NT2/D1 (cell line): ENCODE results near the gene KAT6B.

ENCODE experiments used
- DNase-seq: peaks from one replicate; pipeline ENCODE4 v3.0.0-alpha.2; 2011; ENCODE audit warnings: low read depth, low spot score
- H3K27me3 ChIP-seq: 2 replicates; pipeline ENCODE4 v1.6.0; 2011; ENCODE audit warnings: mild to moderate bottlenecking; ENCODE audit not compliant: insufficient read length, insufficient read depth
- H3K36me3 ChIP-seq: 2 replicates; pipeline ENCODE4 v1.6.1; 2011; ENCODE audit warnings: mild to moderate bottlenecking, low read length, mixed read lengths; ENCODE audit not compliant: insufficient read depth, insufficient read length
- H3K4me1 ChIP-seq: 2 replicates; pipeline ENCODE4 v1.5.1; 2011; ENCODE audit not compliant: insufficient read depth, insufficient read length
- H3K4me3 ChIP-seq: 2 replicates; pipeline ENCODE4 v1.5.1; 2011; ENCODE audit warnings: low read depth; ENCODE audit not compliant: insufficient read length
- H3K9ac ChIP-seq: 2 replicates; pipeline ENCODE4 v1.6.0; 2011; ENCODE audit warnings: low read depth; ENCODE audit not compliant: insufficient read length
- H3K9me3 ChIP-seq: 2 replicates; pipeline ENCODE4 v1.5.1; 2011; ENCODE audit warnings: mild to moderate bottlenecking, low read length; ENCODE audit not compliant: insufficient read depth
- SUZ12 ChIP-seq: IDR thresholded peaks from 2 replicates; pipeline ENCODE4 v1.6.1; 2011; ENCODE audit not compliant: insufficient read length, insufficient read depth; ENCODE audit errors: extremely low read depth
- YY1 ChIP-seq: IDR thresholded peaks from 2 replicates; pipeline ENCODE4 v1.6.1; 2011; ENCODE audit not compliant: insufficient read length, insufficient read depth
- ZNF274 ChIP-seq: IDR thresholded peaks from 2 replicates; pipeline ENCODE4 v1.6.1; 2011; ENCODE audit warnings: mild to moderate bottlenecking, low read depth, low read length

KAT6B gene

DNA sequence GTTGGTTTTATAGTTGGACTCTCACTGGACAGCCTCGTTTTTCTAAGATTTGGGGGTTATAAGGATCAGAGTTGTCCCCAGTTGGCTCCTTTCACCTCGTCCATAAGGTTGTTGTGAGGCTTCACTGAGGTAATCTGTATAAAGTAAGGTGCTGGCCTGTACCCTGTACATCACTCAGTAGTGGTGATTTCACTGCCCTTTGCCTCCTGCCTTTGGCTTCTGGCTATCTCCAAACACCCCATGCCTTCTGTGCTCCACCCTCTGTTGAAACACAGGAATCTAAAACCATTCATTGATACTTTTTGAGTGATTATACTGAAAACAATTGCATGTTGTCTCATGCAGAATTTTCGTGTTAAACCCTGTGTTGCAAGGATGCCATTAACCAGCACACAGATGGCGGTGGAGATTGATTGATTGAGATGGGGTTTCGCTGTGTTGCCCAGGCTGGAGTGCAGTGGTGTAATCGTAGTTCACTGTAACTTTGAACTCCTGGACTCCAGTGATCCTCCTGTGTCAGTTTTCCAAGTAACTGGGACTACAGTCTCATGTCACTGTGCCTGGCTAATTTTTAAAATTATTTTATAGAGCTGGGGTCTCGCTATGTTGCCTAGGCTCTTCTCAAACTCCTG lies 55.0 kb downstream of the KAT6B start:
- Histone ChIP-seq H3K9me3 (no peaks in the 10 kb centered on the region), H3K4me1 (no peaks in the 10 kb centered on the region), H3K36me3 (no peaks in the 10 kb centered on the region), H3K4me3 (no peak overlapping the region), H3K27me3 (no peaks in the 10 kb centered on the region), H3K9ac (no peak overlapping the region)
- TF ChIP-seq YY1 (no peak), ZNF274 (no peak), SUZ12 (no peak)
- DNase-seq, result no peak

- no peak for TF ChIP-seq YY1
- H3K9ac ChIP-seq, result no peak overlapping the region
- DNase-seq, result no peak
These were observed 56.0 kb downstream of the KAT6B start for GRCh38 chr10:74882427-74882826.

GRCh38 chr10:74882831-74883230 lies 56.4 kb downstream of the KAT6B start:
- H3K4me3 ChIP-seq, result no peak overlapping the region

More at GRCh38 chr10:74882427-74882826, 56.0 kb downstream of the KAT6B start:
- no peaks in the 10 kb centered on the region for H3K4me1 ChIP-seq
- H3K4me3 ChIP-seq, result no peak overlapping the region
- H3K36me3 ChIP-seq, result no peaks in the 10 kb centered on the region
- H3K9me3 ChIP-seq, result no peaks in the 10 kb centered on the region
- no peaks in the 10 kb centered on the region for H3K27me3 ChIP-seq

DNA sequence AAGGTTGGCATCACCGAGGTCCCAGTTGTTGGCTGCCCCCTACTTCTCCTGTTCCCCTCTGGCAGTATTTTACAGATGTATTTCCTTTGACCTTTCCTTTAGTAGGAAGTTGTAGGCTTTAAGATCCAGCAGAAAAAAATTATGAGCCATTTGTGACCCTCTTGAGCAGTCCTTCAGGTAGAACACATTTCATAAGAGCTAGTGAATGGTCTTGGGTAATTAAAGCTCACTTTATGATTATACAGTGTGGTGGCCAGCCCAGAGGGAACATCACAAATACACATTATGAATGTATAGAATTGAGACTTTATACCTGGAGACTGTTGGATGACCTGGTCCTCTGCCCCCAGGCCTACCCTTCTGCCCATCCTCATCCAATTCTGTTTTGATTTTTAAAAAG lies 57.0 kb downstream of the KAT6B start:
- H3K27me3 ChIP-seq, result no peaks in the 10 kb centered on the region
- DNase-seq, result no peak
- TF ChIP-seq SUZ12 (no peak), ZNF274 (no peak), YY1 (no peak)
- no peaks in the 10 kb centered on the region for H3K36me3 ChIP-seq
- H3K4me3 ChIP-seq, result no peak overlapping the region
- H3K9me3 ChIP-seq, result no peaks in the 10 kb centered on the region
- H3K9ac ChIP-seq, result no peak overlapping the region
- H3K4me1 ChIP-seq, result no peaks in the 10 kb centered on the region

More at GRCh38 chr10:74882831-74883230, 56.4 kb downstream of the KAT6B start:
- H3K36me3 ChIP-seq, result no peaks in the 10 kb centered on the region
- H3K27me3 ChIP-seq, result no peaks in the 10 kb centered on the region
- no peak overlapping the region for H3K9ac ChIP-seq
- DNase-seq, result no peak
- no peaks in the 10 kb centered on the region for H3K9me3 ChIP-seq
- no peaks in the 10 kb centered on the region for H3K4me1 ChIP-seq
- TF ChIP-seq YY1 (no peak), SUZ12 (no peak), ZNF274 (no peak)

DNA sequence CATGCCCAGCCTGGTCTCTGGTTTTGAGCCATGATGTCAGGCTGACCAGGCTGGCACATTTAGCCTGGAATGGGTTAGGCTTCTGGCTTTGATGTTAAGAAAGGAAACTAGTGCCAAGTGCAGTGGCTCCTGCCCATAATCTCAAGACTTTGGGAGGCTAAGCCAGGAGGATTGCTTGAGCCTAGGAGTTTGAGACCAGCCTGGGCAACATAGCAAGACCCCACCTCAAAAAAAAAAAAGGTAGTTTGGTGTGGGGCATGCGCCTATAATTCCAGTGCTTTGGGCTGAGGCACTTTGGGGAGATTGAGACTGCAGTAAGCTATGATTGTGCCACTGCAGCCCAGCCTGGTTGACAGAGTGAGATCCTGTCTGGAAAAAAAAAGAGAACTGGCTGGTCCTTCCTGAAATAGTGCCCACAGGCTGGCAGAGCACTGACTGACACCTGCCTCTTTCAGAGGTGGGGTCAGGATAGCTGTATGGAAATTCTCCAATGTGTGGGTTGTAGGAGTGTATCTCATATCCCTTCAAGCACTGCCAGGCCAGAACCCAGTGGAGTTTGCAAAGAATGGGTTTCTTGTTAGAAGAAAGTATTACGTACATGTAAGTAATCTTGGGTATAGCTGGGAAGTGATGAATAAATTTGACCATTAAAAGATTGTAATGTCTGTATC lies 61.3 kb downstream of the KAT6B start:
- Histone ChIP-seq H3K9me3 (no peaks in the 10 kb centered on the region), H3K4me1 (no peaks in the 10 kb centered on the region), H3K9ac (no peak overlapping the region), H3K27me3 (no peaks in the 10 kb centered on the region), H3K36me3 (no peaks in the 10 kb centered on the region), H3K4me3 (no peak overlapping the region)
- DNase-seq, result no peak
- TF ChIP-seq ZNF274 (no peak), YY1 (no peak), SUZ12 (no peak)

GRCh38 chr10:74888962-74889661 lies 62.7 kb downstream of the KAT6B start:
- DNase-seq, result no peak
- H3K9ac ChIP-seq, result no peak overlapping the region

DNA sequence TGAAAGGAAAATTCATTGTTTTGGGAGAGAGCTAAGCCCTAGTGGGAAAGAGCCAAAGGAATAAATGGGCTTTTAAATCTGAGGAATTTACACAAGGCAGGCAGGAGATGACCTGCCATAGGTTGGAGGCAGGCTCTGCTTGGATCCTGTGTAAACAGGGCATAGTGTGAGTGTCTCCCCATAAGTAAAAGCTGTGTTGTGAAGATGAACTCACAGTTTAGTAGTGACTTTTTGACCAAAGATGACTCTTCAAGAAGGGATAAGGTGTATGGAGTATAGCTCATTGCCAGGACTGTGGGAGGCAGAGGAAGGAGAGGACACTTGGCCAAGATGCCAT lies 63.2 kb downstream of the KAT6B start:
- TF ChIP-seq YY1 (no peak), SUZ12 (no peak), ZNF274 (no peak)
- no peak for DNase-seq
- H3K4me3 ChIP-seq, result no peak overlapping the region
- H3K9ac ChIP-seq, result no peak overlapping the region
- no peaks in the 10 kb centered on the region for H3K36me3 ChIP-seq
- no peaks in the 10 kb centered on the region for H3K9me3 ChIP-seq
- no peaks in the 10 kb centered on the region for H3K27me3 ChIP-seq
- H3K4me1 ChIP-seq, result no peaks in the 10 kb centered on the region

More at GRCh38 chr10:74888962-74889661, 62.7 kb downstream of the KAT6B start:
- Histone ChIP-seq H3K9me3 (no peaks in the 10 kb centered on the region), H3K4me1 (no peaks in the 10 kb centered on the region), H3K36me3 (no peaks in the 10 kb centered on the region), H3K27me3 (no peaks in the 10 kb centered on the region), H3K4me3 (no peak overlapping the region)
- TF ChIP-seq SUZ12 (no peak), YY1 (no peak), ZNF274 (no peak)
